Activated CD8-positive, alpha-beta memory T cell treated with anti-CD3 and anti-CD28 coated beads for 24 hours (primary cell): ENCODE measurements around the gene WWOX.

Experiments
- DNase-seq: peaks from one replicate; pipeline ENCODE4 v3.0.0-alpha.2; 2020

The WWOX gene

DNA sequence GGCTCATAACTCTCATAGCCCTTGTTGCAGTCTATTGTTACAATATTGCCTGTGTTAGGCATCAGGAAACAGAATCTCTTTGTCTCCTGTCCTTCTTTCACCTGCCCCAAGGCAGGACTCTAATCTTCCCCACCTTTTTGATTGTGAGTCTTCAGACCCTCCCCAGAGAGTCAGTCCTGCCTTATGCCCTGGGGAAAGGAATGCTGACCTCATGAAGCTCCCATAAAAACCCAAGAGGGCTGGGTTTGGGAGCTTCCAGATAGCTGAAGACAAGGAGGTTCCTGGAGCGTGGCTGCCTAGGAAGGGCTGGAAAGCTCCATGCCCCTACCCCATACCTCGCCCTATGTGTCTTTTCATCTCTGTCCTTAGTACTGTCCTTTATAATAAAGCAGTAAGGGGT, 688.8 kb downstream of the WWOX start:
- DNase-seq = no peak

DNA sequence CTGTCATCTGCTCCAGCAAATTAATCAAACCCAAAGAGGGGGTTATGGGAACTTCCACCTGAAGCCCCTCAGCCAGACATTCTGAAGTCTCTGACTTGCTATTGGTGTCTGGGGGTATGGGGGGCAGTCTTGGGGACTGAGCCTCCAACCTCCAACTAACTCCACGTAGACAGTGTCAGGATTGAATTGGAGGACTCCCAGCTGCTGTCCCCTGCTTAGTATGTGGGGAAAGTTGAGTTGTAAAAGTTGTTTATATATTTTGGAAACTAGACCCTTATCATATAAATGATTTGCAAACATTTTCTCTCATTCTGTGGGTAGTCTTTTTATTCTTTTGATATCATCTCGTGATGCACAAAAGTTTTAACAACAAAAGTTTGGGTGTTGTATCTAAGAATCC, 689.2 kb downstream of the WWOX start:
- DNase-seq = no peak

DNA sequence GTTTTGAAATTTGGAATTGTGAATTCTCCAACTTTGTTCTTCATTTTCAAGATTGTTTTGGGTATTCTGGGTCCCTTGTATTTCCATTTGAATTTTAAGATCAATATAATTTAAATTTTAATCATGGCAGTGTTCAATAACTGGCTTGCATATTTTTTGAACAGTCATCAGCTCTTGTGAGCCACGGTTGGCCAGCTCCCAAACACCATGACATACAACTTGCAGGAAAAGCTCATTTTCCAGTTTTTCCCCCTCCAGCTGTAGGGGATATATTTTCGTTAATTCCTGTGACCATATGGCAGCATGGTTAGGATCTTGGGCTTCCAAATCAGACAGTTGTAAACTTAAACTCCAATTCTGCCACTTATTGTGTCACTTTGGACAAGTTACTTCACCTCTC, 690.1 kb downstream of the WWOX start:
- DNase-seq = no peak

DNA sequence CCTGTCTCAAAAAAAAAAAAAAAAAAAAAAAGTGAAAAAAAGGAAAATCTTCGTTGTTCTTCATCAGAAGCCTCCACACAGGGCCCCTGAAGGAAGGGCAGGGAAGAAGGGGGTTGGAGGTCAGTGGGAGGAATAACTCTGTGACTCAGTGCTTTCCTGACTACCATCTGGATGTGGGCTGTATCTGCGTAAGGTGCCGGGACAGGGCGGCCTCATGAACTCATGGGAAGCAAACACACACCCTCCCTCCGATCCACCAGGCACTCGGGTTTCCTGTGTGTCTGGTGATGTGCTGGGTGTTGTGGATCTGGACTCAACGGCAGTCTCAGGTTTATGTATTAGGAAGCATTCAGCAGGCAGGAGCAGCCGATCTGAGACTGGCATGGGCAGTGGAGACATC, 691.6 kb downstream of the WWOX start:
- no peak for DNase-seq

DNA sequence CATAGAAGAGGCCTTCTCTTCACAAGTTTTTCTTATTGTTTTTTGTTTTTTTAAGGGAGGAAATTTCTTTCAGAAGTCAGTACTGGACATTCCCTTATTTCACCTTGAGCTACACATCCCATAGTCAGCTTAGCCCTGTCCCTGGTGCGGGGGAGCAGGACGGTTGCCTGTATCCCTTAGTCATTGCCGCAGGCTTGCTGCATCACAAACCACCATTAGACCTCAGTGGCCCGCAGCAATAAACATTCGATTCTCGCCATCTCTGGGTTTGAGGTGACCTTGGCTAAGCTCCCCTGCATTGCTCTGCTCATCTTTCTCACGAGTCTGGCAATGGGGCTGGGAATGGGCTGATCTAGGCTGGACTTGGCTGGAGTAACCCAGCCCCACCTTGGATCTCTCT, 692.5 kb downstream of the WWOX start:
- DNase-seq = no peak

DNA sequence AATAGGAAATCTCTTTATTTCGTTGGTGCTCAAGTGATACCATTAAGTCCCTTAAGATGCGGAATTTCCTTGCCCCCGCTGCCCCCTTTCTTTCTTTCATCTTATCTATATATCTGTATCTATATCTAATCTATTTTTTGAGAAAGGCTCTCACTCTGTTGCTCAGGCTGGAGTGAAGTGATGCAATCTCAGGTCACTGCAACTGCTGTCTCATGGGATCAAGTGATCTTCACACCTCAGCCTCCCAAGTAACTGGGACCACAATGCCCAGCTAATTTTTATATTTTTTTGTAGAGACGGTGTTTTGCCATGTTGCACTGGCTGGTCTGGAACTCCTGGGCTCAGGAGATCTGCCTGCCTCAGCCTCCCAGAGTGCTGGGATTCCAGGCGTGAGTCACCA, 693.5 kb downstream of the WWOX start:
- no peak for DNase-seq

DNA sequence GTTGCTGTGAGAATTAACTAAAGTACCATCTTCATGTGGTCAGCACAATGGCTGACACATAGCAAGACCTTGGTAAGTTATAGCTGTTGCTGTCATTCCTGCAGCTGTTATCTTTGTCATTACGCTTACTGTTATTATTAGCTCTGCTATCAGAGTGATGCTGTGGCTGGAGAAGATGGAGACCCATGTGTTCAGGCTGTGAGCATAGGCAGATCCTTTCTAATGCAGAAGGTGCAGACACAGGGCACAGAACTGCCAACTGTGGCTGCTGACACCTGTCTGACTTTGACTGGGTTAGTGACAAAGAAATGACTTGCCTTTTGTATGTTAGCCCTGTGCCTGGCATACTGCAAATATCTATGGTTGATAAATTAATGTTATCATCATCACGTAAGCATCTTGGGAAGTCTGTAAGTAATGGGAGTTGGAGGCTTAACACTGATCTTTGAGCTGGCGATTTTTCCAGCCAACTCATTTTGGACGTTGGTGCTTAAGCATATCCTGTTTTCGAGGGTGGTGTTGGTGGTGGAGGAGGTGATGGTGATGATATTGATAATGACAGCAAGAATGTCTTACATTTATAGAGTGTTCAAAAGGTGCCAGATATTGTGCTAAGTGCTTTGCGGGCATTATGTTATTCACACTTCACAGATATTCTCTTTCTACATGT, 695.3 kb downstream of the WWOX start:
- no peak for DNase-seq

DNA sequence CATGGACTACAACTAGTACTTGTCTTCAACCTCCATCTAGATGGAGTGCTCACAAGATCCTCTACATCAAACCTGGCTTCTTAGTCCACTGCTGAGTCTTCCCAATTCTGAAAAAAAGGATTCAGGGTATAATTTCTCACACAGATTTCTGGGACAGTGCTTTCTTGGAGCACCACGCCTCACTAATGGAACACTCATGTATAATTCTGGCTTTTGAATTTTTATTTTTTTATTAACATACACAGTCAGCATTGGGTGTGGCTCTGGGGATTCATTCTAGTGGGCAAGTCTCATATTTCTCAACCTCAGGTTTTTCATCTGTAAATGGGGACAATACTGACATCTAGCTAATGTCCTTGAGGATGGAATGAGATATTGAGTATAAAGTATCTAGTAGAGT, 696.0 kb downstream of the WWOX start:
- no peak for DNase-seq

DNA sequence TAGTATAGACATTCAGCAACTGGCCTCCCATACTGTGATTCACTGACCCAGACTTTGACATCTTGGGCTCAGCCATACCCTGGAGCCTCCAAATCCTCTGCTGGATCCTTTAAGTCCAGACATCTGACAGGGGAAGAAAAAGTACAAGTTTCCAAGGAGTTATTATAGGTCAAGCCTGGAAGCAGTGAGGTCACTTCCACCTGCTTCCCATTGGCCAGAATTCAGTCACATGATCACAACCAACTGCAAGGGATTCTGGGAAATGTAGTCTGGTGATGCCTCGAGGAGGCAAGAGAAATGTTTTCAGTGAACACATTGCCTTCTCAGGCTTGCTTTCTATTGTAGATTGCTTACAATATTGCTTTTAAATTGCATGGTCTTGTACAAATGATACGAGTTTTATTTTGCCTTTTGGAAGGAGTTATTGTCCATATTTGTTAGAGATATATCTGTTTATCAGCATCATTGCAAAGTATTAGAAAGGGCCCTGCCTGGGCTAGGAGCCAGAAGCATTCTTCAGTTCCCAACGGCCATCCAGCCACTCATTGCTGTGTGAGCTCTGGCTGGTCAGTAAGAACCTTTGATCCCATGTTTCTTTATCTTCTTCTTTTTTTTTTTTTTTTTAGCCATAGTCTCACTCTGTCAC, 696.9 kb downstream of the WWOX start:
- DNase-seq = no peak

DNA sequence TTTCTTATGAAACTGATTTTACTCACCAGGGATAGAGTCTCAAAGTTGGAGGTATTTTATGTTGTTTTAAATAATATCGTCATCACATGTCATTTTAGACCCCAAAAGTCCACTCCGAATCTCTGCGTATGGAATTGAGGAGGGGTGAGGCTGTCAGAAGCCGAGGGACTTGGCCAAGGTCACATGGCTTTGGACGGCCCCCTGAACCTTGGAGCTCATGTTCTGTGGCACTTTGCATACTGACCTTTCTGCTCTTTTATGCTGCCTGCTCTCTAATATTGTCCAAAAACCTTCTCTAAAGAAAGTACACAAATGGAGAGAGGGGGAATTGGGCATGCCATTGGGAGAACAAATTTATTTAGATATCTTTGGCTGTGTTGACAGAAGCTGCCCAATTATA, 700.0 kb downstream of the WWOX start:
- DNase-seq = no peak

DNA sequence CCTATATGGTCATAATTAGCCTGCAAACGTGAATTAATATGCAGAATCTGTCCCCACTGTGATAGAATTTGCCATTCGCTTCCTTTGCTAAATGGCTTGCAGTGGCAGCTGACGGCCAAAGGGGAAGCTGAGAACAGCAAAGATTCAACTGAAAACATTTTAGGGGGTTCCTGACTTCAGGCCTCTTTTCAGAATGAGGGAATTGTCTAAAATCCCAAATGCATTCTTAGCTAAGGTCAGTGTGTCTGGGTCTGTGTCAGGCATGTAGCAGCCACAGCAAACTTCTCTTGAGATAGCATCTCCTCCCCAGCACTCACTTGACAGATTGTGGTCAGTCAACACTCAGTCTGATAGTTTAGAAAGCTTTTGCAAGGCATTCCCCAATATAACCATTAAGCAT, 701.1 kb downstream of the WWOX start:
- no peak for DNase-seq

DNA sequence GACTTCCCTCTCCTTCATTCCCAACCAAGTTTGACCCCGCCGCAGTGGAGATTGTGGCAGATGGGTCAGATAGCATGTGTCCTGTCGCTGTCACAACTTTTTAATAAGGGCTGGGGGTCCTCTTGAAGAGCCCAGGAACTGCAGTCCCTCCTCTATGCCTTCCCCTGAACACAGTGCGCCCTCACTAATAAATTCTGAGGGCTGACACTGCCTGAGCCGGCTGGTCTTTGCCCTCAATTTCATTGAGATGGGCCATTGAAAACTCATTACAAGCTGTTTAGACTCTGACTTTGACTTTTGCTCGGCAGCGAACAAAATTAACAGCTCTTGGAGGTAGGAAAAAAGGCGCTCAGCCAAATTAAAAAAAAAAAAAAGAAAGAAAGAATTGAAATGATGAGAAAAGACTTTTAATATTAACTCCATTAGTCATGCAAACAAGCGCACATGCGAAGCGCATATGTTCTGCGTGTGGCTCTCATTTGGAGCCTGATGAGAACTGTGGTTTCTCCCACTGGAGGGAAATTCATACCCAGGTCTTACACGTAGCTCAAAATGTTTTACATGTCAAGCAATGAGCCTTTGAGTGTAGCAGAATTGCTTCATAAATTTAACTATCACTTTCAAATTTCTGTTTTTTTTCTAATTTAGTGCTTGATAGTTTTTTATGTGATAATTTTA, 704.7 kb downstream of the WWOX start:
- no peak for DNase-seq

DNA sequence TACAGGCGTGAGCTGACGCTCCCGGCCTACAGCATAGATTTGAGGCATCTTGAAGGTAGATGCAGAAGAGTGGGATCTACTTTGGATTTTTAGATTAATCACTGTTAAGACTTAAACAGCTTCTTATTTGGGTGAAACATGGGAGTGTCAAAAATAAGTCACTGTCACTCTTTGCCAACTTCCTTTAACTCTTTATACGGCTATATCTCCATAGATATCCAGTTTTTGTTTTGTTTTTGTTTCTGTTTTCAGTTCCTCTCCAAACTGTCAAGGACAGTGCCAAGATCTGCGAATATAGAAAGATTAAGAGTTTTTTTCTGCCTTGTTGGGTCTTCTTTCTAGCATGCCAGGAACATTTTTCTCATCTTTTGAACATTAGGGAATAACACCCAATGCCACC, 706.1 kb downstream of the WWOX start:
- DNase-seq = no peak

DNA sequence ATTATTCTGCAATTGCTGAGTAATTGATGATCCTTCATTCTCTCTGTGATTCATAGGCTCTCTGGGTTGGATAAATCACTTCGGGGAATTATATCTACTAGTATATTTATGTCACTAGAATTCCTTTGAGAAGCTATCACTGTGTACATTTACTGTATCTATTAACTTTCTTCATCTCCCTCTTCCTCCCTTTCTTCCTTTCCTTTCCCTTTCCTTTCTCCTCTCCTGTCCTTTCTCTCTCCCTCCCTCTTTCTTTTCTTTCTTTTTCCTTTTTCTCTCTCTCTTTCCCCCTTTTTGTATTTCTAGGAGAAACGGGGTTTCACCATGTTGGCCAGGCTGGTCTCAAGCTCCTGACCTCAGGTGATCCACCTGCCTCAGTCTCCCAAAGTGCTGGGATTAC, 711.8 kb downstream of the WWOX start:
- no peak for DNase-seq

DNA sequence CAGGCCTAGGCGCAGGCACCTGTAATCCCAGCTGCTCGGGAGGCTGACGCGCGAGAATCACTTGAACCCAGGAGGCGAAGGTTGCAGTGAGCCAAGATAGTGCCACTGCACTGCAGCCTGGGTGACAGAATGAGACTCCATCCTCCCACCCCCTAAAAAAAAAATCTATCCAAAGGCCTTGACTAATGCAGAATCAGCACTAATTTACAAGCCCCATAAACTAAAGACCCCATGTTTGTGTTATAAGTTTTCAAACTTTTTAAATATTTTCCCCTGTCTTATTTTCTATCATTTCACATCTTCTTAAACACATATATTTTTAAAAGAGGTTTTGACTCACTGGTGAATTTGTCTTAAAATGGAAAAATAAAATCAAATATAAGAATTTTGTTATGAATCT, 713.1 kb downstream of the WWOX start:
- DNase-seq = no peak

DNA sequence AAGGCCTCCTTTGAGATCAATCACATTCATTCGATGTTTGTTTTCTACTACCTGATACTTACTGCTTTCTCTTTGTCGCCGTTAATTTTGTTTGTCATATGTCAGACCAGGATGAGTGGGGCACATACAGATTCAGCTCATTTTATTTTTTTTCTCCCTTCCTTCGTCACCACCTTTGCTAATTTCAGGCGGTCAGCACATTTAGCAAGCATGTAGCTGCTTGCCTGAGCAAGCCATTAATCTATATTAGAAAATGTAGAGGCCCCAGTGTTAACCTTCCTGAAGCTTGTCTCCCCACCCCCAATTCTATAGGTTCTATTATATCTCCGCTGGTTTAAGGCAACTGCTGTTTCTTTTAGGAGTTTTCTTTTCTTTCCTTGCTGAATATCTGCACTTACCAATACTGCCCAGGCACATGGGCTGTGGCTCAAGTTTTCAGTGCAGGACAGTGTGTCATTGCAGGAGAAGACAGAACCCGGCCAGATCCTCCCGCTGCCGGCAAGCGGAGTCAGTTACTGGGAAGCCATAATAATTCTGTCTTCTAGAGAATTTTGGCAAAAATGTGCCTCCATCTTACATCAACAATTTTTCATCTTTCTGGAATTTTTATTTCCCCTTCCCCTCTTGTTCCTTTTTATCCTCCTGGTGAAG, 714.3 kb downstream of the WWOX start:
- DNase-seq = no peak

DNA sequence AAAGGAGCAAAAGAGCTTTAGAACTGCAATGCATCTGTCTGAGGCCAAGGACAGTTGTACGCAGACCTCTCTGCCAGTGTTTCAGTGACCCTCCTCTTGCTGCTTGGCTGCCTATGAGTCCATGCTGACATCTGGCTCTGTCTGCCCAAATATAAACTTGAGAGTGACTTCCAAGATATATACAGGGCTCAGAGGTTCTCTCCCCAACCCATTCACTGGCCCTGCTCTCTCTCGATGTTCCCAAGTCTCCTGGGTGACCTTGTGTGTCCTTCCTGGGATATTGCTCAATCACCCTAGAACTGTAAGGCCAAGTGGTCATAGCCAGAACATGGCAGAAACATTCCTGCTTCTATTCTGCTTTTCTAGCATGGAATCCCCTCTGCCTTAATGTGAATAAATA, 716.3 kb downstream of the WWOX start:
- no peak for DNase-seq

DNA sequence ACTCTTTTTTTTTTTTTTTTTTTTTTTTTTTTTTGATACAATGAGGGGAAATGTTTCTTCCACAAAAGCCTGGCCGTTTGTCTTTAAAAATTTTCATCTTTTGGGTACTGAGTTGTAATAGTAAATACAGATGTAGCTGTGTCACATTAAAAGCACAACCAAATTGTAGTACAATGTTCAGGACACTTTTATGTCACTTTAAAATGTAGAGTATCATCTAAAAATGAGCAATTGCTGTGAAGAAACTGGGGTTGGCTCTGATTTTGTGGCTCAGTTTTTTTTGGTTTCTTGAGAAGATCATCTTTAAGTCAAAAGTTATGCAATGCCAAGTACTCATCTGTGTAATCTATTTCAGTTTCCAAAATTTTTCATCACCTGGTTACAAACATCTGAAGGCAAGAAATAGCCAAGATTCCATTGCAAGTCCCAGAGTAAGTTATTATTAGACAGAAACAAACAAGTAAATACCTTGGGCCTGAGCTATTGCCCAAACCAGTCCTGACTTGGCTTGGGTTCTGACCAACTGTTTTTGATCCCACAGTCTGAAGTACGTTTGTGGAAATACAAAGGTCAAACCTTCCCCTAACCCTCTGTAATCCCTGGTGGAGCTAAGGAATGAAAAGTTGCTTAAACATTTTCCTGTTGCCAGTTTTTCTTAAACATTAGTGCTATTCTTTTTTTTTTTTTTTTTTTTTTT, 717.2 kb downstream of the WWOX start:
- no peak for DNase-seq

DNA sequence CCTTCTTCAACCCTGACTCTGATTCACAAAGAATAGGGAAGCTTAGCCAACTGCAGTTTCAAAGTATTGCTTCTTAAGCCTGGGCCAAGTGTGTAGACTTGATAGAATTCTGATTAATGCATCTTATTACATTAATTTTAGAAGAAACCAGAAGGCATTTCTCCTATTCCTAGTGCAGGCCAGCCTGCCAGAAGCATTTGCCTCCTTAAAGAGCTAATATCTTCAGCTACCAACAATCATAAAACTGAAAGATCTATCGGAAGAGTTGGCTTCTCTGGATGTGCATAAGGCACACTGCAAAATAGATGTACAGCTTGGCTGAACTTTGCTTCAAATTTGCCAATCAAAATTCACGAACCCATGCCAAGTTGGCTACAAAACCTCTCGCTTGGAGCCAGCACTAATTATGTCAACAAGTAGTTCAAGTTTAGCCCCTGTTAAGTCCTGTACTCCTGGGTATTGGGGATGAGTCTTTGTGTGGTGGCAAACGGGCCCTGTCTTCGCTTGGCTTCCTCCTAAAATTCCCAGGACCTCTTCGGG, 717.8 kb downstream of the WWOX start:
- no peak for DNase-seq

DNA sequence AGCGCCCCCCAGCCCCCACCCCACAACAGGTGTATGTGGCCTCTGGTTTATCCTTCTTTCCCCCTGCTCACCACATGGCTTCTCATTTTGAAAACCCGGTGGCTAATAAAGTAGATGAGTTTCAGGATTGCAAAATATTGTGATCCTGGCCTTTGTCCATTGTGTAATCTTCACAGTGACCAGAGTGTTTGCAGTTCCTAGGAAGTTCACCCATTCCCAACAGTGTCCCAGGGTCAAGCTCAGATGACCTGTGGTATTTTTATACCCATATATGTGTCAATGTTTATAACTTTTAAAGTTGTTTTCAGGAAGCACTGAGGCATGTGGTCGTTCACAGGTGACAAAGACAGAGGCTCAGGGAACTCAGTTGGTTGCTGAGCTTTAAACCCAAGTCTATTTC, 721.9 kb downstream of the WWOX start:
- no peak for DNase-seq

DNA sequence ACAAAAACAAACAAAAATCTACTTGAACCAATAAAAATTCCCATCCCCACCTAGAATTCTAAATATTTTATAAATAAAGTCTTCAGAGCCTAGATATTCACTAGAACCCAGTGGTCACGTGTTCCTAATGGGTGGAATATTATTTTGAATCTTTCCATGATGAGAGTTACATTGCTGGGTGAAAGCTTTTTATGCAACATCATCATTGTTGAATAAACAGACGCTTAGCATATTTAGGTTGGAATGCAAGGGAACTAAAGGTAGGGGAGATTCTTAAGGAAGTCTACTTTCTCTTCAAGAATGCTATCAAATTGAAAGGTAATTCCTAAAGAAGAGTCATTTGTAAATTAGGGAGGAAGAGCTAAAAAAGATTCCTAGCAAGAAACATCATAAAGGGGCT, 723.1 kb downstream of the WWOX start:
- DNase-seq = no peak

DNA sequence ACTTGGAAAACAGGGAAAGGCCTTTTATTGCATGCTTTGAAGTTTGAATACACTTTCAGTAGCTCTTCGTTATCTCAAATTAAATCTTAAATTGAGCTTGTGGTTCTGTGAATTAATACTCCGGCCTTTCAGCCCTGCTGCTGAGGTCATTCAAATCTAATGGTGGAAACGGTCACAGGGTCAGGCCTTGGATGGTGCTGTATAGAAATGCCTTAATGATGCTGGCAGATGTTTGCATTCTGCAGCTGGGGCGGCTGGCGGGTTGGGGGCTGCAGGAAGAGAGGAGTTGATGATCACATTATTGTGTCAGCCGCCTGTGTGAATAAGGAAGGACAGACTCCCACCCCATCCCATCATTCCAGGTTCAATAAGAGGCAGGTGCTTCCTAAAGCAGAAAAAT, 723.6 kb downstream of the WWOX start:
- no peak for DNase-seq

DNA sequence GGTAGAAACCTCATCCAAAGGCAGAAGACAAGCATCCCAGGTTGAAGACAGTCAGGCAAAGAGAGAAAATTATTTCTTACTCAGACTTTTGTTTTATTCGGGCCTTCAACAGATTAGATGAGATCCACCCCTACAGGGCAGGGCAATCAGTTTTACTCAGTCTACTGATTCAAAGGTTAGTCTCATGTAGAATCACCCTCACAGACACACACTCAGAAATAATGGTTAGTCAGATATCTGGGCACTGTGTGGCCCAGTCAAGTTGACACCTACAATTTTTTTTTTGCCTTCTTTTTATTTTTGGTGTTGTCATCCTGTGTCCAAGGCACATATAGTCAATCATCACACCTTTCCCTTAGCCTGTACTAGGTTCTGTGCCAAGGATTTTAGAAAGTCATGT, 729.8 kb downstream of the WWOX start:
- DNase-seq = no peak
